NB4 (cell line): ENCODE results near the gene MB21D2.

Experiments
- MYC ChIP-seq: IDR thresholded peaks from 2 replicates; pipeline ENCODE4 v1.6.1; 2011; ENCODE audit warnings: low read depth, low read length
- POLR2A ChIP-seq: IDR thresholded peaks from 2 replicates; pipeline ENCODE4 v1.6.1; 2011; ENCODE audit warnings: mild to moderate bottlenecking; ENCODE audit not compliant: insufficient read length; ENCODE audit errors: extremely low read depth
- TF ChIP-seq, protein P1 (sequence below): IDR thresholded peaks from one replicate; pipeline ENCODE4 v1.5.1; 2012; ENCODE audit warnings: low read depth, low read length
- TF ChIP-seq, protein P2 (sequence below): IDR thresholded peaks from 2 replicates; pipeline ENCODE4 v1.6.1; 2011; ENCODE audit warnings: low read depth, low read length

DNA sequence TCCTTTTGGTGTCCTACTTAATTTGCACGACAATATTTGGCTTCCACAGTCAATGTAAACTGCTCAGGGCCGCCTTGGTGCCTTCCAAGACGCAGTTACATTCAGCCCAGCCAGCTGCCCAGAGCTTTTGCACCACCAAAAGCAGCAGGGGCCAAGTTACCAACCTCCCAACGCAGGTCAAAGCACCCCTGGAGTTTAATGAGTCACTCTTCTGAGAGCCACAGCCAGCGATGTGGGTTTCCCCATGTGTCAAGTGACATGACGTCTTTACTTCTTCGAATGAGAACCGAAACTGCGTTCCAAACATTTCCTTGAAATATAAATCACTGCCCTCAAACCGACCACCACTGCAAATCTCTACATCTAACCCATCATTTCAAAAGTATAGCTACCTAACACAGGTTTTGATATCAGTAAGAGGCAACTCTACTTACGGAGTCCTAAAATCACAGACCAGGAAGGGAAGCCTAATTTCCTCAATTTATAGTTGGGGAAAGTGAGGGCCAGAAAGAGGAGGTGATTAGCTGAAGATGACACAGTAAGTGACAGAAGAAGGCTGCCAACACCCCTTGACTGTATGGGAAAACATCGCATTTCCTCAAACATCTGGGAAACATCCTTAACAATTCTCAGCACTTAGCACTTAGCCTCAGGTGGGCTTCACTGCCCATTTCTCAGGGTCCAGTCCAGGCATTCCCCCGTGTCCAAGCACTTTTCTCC is 24.5 kb downstream of the MB21D2 start:
- TF ChIP-seq, protein P1, sequence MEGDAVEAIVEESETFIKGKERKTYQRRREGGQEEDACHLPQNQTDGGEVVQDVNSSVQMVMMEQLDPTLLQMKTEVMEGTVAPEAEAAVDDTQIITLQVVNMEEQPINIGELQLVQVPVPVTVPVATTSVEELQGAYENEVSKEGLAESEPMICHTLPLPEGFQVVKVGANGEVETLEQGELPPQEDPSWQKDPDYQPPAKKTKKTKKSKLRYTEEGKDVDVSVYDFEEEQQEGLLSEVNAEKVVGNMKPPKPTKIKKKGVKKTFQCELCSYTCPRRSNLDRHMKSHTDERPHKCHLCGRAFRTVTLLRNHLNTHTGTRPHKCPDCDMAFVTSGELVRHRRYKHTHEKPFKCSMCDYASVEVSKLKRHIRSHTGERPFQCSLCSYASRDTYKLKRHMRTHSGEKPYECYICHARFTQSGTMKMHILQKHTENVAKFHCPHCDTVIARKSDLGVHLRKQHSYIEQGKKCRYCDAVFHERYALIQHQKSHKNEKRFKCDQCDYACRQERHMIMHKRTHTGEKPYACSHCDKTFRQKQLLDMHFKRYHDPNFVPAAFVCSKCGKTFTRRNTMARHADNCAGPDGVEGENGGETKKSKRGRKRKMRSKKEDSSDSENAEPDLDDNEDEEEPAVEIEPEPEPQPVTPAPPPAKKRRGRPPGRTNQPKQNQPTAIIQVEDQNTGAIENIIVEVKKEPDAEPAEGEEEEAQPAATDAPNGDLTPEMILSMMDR, result no peak
- TF ChIP-seq POLR2A, result no peak
- TF ChIP-seq, protein P2, sequence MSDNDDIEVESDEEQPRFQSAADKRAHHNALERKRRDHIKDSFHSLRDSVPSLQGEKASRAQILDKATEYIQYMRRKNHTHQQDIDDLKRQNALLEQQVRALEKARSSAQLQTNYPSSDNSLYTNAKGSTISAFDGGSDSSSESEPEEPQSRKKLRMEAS, result no peak
- TF ChIP-seq MYC, result peak; percentile 8; the same call in 1 of the 2 replicates
